ENCODE results near the gene ABCD2. TPM values are rescaled to one million over a fixed set of nuclear protein-coding genes. Genes with fewer than 3 reads are reported as not detected.

The ABCD2 gene
- total and polyA plus RNA-seq, 2 of the 4 experiments (the other 2 are of a cell fraction) = not detected

- no peak overlapping the region for H2BK20ac ChIP-seq (ENCODE audit: low read depth, low read length)
- 40% methylated on average over 1 of the region's 1 CpG; no CpG with 5 or more reads in 1 of the 2 experiments for WGBS, 2 experiments (ENCODE audit: extremely low coverage in 2 of 2, insufficient read length in 1 of 2)
- H2AK5ac ChIP-seq (ENCODE audit: low read depth, low read length) = no peak overlapping the region
- no peaks in the 10 kb centered on the region for H3K4me1 ChIP-seq (ENCODE audit: control insufficient read depth, insufficient read depth, low read length)
- H4K8ac ChIP-seq (ENCODE audit: low read depth in 2 of 2, low read length in 2 of 2) = no peak overlapping the region
- dilution Hi-C loops (cut with HindIII; ENCODE audit: low sequenced_read_pairs, unreplicated experiment) (no loop called here), intact Hi-C loops (cut with micrococcal nuclease) (no loop called here), in situ Hi-C loops (cut with MboI; ENCODE audit: low sequenced_read_pairs) (no loop called here)
- no peak overlapping the region for H3K4me2 ChIP-seq (ENCODE audit: low read depth, low read length)
- no peak overlapping the region for H3K14ac ChIP-seq (replicated peaks; ENCODE audit: low read depth, low read length)
- no peak for DNase-seq
- H4K91ac ChIP-seq (ENCODE audit: insufficient read depth, low read depth, low read length) = no peak overlapping the region
- CTCF ChIA-PET = no interaction called here
- H3K9me3 ChIP-seq (ENCODE audit: control insufficient read depth, insufficient read depth, low read length) = peaks cover 16% of the 10 kb centered on the region
- H3K23ac ChIP-seq (ENCODE audit: low read depth, low read length) = no peak overlapping the region
- no peak overlapping the region for H2BK15ac ChIP-seq (ENCODE audit: low read depth, low read length)
- no peaks in the 10 kb centered on the region for H3K79me1 ChIP-seq (ENCODE audit: low read depth in 1 of 2, low read length in 2 of 2)
- no TSS peak for BruUV-seq (replicated peaks)
- H2AFZ ChIP-seq (replicated peaks; ENCODE audit: low read length, poor library complexity) = no peak overlapping the region
- no peak overlapping the region for H2BK5ac ChIP-seq (ENCODE audit: low read depth, low read length, poor library complexity, severe bottlenecking)
- H3K18ac ChIP-seq (ENCODE audit: low read depth, low read length) = no peak overlapping the region
- POLR2A ChIA-PET (ENCODE audit: unreplicated experiment) = no interaction called here
- no peaks in the 10 kb centered on the region for H3K36me3 ChIP-seq (ENCODE audit: control insufficient read depth, insufficient read depth, low read length)
- no peak overlapping the region for H3K4ac ChIP-seq (ENCODE audit: low read depth, low read length)
- H3K27me3 ChIP-seq (ENCODE audit: control insufficient read depth, insufficient read depth, low read length) = no peaks in the 10 kb centered on the region
- no peaks in the 10 kb centered on the region for H4K20me1 ChIP-seq (ENCODE audit: insufficient read depth, low read length)
- no peak overlapping the region for H2BK120ac ChIP-seq (ENCODE audit: low read depth, low read length)
- no peak overlapping the region for H3K9ac ChIP-seq (ENCODE audit: low read depth, low read length)
- H3K4me3 ChIP-seq (ENCODE audit: insufficient read depth, low read depth, low read length) = no peak overlapping the region
- no peak overlapping the region for H3K27ac ChIP-seq (ENCODE audit: insufficient read depth, low read length)
- TF ChIP-seq FOS (IDR thresholded peaks at IDR 0.05; ENCODE audit: low read depth, low read length) = no peak
- H3K56ac ChIP-seq (ENCODE audit: extremely low read depth, insufficient read depth, low read length) = no peak overlapping the region
- no peak overlapping the region for H4K5ac ChIP-seq (ENCODE audit: low read depth, low read length)
- H3K9me1 ChIP-seq (ENCODE audit: insufficient read depth, low read length) = no peaks in the 10 kb centered on the region
- no peak overlapping the region for H2AK9ac ChIP-seq (replicated peaks; ENCODE audit: low read depth, low read length, poor library complexity)
- ATAC-seq (ENCODE audit: low read depth) = no peak
These were observed 109.6 kb downstream of the ABCD2 start for GRCh38 chr12:39510001-39510400.
